Epithelial cell of proximal tubule (primary cell): ENCODE data around the gene RCSD1. TPM values are rescaled to one million over a fixed set of nuclear protein-coding genes. Genes with fewer than 3 reads are reported as not detected.

Experiments
- DNase-seq: peaks from one replicate; pipeline ENCODE4 v3.0.0-alpha.2; 2011; ENCODE audit warnings: low read depth
- H3K4me3 ChIP-seq: 2 replicates; pipeline ENCODE4 v1.5.1; 2011; ENCODE audit warnings: low read depth, mild to moderate bottlenecking, low read length
- CTCF ChIP-seq: conservative IDR thresholded peaks from 2 replicates; pipeline ENCODE4 v1.5.1; 2012; ENCODE audit warnings: low read depth, mild to moderate bottlenecking, low read length
- total RNA-seq: library from RNA; depleted of rRNA; stranded (reverse); fragments of >200 nt; gene quantifications from 2 replicates; pipeline ENCODE4 v1.2.3, GENCODE V29; 2015

Gene RCSD1
- total RNA-seq, 1 donor from 2014 or later = not detected

DNA sequence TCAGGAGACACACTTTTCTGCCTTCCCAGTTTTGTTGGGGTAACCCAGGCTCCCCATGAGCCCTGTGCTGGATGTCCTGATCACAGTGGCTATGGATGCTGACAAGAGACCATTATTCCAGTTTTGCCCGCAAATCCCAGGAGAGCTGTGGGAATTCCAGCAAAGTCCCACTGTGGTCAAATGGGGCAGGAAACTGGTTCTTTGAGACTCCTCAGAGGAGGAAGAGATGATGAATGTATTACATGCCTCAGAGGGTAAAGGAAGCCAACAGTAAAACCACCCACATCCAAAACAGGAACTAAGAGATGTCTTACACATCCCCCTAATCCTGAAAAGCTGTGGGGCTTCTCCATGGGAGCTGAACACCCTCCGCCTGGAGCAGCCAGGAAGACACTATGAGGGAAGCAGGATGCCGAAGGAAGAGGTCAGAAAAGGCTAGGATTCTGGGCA lies 78.9 kb downstream of the RCSD1 start:
- no peak for DNase-seq
- no peak overlapping the region for H3K4me3 ChIP-seq
- TF ChIP-seq CTCF = no peak

- no peak for TF ChIP-seq CTCF
- H3K4me3 ChIP-seq = no peak overlapping the region
- DNase-seq = no peak
Observed at GRCh38 chr1:167710836-167711235, 80.8 kb downstream of the RCSD1 start.

DNA sequence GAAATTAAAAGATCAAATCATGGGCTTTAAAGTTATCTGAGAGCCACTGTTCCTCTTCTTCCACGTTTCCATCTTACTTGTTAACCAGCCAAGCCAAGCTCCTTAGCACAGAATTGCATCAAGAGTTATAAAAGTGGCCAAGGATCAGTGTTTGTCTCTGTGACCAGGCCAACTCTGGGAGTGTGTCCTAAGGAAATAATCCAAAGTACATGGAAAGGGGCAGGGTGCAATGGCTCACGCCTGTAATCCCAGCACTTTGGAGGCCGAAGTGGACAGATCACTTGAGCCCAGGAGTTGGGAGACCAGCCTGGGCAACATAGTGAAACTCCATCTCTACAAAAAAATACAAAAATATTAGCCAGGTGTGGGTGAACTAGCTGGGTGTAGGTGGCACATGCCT lies 81.8 kb downstream of the RCSD1 start:
- no peak for TF ChIP-seq CTCF
- DNase-seq = no peak
- no peak overlapping the region for H3K4me3 ChIP-seq

DNA sequence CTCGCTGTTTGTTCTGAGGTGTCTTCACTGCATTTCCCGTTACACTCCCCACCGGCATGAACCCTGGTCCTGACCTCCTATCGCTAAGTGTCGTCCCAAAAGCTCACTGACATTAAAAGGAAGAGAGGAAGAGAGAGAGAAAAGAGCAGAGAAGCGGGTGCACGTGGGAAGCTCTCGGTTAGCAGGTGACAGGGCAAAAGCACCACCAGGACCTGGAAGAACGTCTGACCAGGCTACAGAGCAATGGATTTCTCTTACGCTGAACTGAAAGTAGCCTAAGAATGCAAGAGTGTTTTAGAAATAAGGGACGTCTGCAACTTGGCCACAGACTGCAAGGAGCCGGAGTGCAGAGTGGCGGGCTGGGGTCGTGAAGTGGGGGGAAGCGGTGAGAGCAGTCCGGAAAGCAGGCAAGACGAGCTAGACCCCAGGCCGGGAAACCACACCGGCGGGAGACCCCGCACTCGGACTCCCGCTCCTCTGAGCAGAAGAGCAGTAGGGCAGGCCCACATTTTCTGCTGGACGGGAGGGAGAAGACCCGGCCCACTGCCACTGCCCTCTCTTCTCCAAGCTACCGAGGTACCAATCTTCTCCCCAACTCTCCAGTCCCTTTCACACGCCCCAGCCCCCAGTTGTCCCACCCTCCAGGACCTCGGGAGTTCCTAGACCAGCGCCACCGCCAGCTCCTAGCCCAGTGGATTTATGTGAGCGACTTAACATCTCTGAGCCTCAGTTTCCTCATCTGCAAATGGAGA lies 83.5 kb downstream of the RCSD1 start:
- TF ChIP-seq CTCF = no peak
- peak overlapping the region; percentile 89 for H3K4me3 ChIP-seq
- DNase-seq = no peak

- no peak for TF ChIP-seq CTCF
- peak overlapping the region; percentile 89 for H3K4me3 ChIP-seq
- DNase-seq = no peak
Observed at GRCh38 chr1:167714098-167714438, 84.0 kb downstream of the RCSD1 start.

- DNase-seq = peak; percentile 56
- no peak for TF ChIP-seq CTCF
- H3K4me3 ChIP-seq = peak overlapping the region; percentile 89
Observed at GRCh38 chr1:167714439-167715156, 84.6 kb downstream of the RCSD1 start.
